WTC11 (cell line): ENCODE data around the gene KIF2C. TPM values are rescaled to one million over a fixed set of nuclear protein-coding genes. Genes with fewer than 3 reads are reported as not detected.

ENCODE experiments used
- total RNA-seq: library from RNA; stranded (reverse); gene quantifications from 3 replicates; pipeline ENCODE4 v1.2.3, GENCODE V29; 2021

KIF2C gene
- total RNA-seq, 1 experiment from 2014 or later, result 93.8 TPM

Other genes with a start within 250 kb of the KIF2C start
- 8.2 to 10.9 TPM (median 10.0 TPM) in 3 replicates for gene TMEM53, start 65.4 kb upstream of the KIF2C start, total RNA-seq
- 0.74 to 1.6 TPM (median 0.78 TPM) in 3 replicates for gene ARMH1, start 65.1 kb upstream of the KIF2C start, total RNA-seq
- not detected in 3 replicates for gene RNU5D-1, start 8.7 kb upstream of the KIF2C start, total RNA-seq
- 2,343 to 2,726 TPM (median 2,722 TPM) in 3 replicates for gene RPS8, start 35.7 kb downstream of the KIF2C start, total RNA-seq
- 1.6 to 1.7 TPM (median 1.6 TPM) in 3 replicates for gene BEST4, start 48.3 kb downstream of the KIF2C start, total RNA-seq
- 10.1 to 16.4 TPM (median 12.0 TPM) in 3 replicates for gene PLK3, start 60.5 kb downstream of the KIF2C start, total RNA-seq
- gene DYNLT4, start 67.5 kb downstream of the KIF2C start, total RNA-seq, result 0.31 to 0.62 TPM (median 0.57 TPM) in 3 replicates
- 1.7 to 2.0 TPM (median 1.8 TPM) in 3 replicates for gene BTBD19, start 68.7 kb downstream of the KIF2C start, total RNA-seq
- 0.71 to 1.1 TPM (median 0.96 TPM) in 3 replicates for gene PTCH2, start 103.4 kb downstream of the KIF2C start, total RNA-seq
- 27.4 to 33.2 TPM (median 29.0 TPM) in 3 replicates for gene EIF2B3, start 246.8 kb downstream of the KIF2C start, total RNA-seq